Fibroblast of mammary gland (primary cell): ENCODE results near the gene ARHGEF19.
"Not testable (repeated sequence)": the region's sequence is repeated elsewhere in the genome, so short reads cannot be mapped to it uniquely, and the experiment has no call there.

ENCODE experiments used
- DNase-seq: peaks from one replicate; pipeline ENCODE4 v3.0.0-alpha.2; 2010; ENCODE audit warnings: low read depth
- H3K4me3 ChIP-seq: 2 replicates; pipeline ENCODE4 v1.5.1; 2011; ENCODE audit warnings: low read depth, mild to moderate bottlenecking, low read length, moderate library complexity; ENCODE audit not compliant: control insufficient read depth
- TF ChIP-seq, protein P1 (sequence below): conservative IDR thresholded peaks from 2 replicates; pipeline ENCODE4 v1.5.1; 2011; ENCODE audit warnings: low read depth, low read length, inconsistent platforms; ENCODE audit not compliant: control insufficient read depth, insufficient read depth

Gene ARHGEF19

DNA sequence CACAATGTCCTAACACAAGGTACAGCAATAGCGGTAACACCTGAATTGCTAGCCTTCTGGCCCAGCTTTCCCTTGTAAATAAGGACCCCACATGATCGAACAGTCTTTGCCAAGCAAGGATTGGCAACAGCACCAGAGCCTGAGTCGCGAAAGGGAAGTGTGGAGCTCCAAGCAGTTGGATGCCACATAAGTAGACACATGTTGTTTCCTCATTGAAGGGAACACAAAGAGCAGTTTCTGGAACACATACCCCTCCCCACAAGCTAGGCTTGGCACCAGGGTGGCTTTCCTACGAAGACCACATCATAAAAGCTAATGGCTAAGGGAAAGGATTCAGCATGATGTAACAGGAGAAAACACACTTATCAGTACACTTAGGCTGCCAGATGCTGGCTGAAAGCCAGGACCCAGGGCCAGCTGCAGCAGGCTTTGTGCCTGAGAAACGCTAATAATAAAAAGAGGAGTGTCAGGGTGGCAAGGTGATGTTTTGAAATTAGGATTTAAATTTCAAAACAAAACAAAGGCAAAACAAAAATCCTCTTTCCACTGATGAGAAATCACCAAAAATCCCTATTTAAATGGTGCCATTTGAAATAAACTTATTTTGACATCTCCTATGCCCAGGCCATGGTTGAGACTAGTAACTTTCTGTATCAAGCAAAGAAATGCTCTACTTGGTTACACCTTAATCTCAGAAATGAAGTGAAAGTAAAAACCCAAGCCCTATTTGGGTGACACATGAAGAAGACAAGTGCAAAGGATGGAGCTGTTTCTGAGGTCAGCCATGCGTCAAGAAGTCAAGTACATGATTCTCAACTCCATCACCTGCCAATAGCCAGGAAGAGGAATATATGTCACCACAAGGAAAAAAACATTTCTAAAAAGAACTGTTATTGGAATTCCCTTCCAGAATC lies 36.4 kb upstream of the ARHGEF19 start:
- TF ChIP-seq, protein P1, sequence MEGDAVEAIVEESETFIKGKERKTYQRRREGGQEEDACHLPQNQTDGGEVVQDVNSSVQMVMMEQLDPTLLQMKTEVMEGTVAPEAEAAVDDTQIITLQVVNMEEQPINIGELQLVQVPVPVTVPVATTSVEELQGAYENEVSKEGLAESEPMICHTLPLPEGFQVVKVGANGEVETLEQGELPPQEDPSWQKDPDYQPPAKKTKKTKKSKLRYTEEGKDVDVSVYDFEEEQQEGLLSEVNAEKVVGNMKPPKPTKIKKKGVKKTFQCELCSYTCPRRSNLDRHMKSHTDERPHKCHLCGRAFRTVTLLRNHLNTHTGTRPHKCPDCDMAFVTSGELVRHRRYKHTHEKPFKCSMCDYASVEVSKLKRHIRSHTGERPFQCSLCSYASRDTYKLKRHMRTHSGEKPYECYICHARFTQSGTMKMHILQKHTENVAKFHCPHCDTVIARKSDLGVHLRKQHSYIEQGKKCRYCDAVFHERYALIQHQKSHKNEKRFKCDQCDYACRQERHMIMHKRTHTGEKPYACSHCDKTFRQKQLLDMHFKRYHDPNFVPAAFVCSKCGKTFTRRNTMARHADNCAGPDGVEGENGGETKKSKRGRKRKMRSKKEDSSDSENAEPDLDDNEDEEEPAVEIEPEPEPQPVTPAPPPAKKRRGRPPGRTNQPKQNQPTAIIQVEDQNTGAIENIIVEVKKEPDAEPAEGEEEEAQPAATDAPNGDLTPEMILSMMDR, result no peak
- DNase-seq, result peak; percentile 77
- no peak overlapping the region for H3K4me3 ChIP-seq

DNA sequence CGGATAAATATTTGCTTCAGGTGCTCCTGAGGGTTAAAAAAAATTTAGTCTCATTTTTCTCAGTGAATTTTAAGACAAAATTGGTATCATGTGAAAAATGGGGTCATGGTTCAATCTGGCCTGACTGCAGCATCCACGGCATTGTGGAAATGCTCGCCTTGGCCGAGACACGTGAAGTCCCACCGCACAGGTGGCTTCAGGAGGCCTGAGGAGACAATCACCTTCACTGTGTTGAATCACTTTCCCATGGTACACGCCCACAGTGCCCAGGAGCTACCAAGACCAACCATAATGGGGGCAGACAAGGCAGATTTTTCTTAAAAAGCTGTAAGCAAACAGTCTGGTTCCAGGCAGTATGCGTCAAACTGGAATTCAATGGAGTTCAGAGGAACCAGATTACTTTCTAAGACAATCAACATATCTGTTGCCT lies 35.6 kb upstream of the ARHGEF19 start:
- TF ChIP-seq, protein P1, result no peak
- no peak for DNase-seq
- H3K4me3 ChIP-seq, result no peak overlapping the region

DNA sequence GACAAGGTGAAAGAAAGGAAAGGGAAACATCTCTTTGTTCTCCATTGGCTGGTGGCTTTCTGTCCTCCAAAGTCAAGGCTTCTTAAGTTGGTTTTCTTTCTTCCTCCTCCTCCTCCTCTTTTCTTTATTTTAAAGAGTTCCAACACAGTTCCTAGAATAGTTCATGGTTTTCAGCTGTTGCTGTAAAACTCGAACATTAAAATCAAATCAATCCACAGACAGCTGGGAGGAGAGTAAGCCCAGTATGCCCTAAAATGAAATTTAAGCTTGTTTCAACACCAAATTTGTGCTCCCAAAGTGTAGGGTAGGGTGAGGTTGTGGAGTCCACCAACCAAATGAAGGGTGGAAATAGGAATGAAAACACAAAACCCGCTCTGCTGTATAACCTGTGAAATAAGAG lies 35.0 kb upstream of the ARHGEF19 start:
- DNase-seq, result no peak
- TF ChIP-seq, protein P1, result no peak

DNA sequence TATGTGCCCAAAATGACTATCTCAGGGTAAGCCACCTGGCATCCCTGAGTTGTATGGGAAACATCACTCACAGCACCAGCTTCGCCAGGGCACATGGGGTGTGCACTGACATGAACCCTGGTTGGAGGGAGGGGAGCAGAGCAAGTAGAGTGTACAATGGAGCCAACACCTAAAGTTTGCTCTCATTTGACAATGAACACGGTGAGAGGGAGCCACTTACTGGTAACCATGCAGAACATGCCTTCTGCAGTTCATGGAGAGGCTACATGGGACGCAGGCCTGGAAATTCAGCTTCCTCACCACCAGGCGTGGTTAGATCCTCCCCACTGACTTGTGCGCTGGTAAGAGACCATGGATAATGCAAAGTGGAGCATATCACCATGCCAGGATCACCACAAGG lies 34.5 kb upstream of the ARHGEF19 start:
- TF ChIP-seq, protein P1, result no peak

More for the DNA sequence above, 35.0 kb upstream of the ARHGEF19 start:
- H3K4me3 ChIP-seq, result no peak overlapping the region

DNA sequence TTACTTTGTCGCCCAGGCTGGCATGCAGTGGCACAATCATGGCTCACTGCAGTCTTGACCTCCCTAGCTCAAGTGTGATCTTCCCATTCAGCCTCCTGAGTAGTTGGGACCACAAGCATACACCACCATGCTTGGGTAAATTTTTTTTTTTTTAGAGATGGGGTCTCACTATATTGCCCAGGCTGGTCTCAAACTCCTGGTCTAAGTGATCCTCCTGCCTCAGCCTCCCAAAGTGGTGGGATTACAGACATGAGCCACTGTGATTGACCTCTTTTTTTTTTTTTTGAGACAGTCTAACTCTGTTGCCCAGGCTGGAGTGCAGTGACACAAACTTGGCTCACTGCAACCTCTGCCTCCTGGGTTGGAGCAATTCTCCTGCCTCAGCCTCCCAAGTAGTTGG lies 33.8 kb upstream of the ARHGEF19 start:
- not testable (repeated sequence) for H3K4me3 ChIP-seq, DNase-seq

More for the DNA sequence above, 34.5 kb upstream of the ARHGEF19 start:
- no peak for DNase-seq
- H3K4me3 ChIP-seq, result no peak overlapping the region

DNA sequence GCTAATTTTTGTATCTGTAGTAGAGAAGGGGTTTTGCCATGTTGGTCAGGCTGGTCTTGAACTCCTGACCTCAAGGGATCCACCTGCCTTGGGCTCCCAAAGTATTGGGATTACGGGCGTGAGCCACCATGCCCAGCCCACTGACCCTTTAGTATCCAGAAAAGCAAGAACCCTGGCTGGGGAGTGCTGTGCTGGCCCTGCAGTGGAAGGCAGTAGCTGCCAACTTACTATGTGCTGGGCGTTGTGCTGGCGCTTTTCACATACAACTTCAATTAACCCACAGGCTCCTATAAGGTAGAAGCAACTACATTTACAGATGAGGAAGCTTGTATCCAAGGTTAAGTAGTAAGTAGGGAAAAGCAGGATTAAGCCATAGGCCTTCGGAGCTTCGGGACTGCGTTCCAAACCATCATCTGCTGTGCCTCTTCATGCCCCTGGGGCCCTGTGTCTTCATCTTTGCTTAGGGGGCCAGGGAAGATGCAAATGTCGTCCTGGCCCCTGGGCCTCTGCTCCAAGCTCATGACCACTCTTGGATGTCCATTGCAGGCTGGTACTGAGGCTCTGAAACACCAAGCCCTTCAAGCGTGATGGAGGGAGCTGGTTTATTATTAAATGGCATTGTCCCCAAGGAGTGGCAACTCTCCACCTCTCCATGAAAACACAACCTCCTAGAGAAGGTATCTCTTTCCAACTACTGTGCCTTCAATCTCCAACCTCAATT lies 33.2 kb upstream of the ARHGEF19 start:
- no peak for DNase-seq
- TF ChIP-seq, protein P1, result no peak
- no peak overlapping the region for H3K4me3 ChIP-seq

DNA sequence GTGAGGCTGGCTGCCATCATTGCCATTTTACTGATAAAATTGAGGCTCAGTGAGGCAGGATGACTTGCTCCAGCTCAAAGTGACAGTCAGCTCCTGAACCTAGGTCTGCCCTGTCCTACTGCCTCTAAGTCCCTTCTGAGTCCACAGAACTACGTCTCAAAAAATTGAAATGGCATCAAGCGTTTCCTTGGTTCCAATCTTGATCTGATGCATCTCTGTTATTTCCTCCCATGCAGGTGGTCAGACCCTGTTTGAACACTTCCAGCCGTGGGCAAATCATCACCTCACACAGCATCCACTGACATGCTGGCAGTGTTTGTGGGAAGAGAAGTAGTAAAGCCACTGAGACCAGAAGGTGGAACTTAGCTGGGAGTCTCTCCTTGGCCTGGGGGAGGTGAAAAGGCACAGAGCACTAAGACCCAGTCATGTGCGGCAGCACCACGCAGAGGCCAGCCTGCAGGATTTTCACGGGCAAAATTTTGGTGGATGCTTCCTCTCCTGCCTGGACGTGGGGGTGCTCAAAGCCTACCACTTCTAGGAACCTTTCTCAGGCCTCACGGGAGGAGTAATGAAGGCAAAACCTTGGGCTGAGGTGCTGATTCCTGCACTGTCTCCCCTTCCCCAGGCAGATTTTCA lies 32.3 kb upstream of the ARHGEF19 start:
- TF ChIP-seq, protein P1, result no peak
- no peak overlapping the region for H3K4me3 ChIP-seq
- no peak for DNase-seq
